Neuronal stem cell (in vitro differentiated cells): ENCODE data around the gene SEMA3A.

Experiments
- DNase-seq: peaks from one replicate; pipeline ENCODE4 v3.0.0-alpha.2; 2013; ENCODE audit warnings: low spot score
- H2AFZ ChIP-seq: one replicate; pipeline ENCODE4 v1.6.1; 2013; ENCODE audit warnings: mild to moderate bottlenecking, low read length, inconsistent platforms
- H2AK5ac ChIP-seq: 2 replicates; pipeline ENCODE4 v1.6.1; 2013; ENCODE audit warnings: low read depth, mild to moderate bottlenecking, inconsistent platforms, low read length, moderate library complexity, mixed read lengths
- H2BK120ac ChIP-seq: 2 replicates; pipeline ENCODE4 v1.6.1; 2013; ENCODE audit warnings: low read depth, mild to moderate bottlenecking, inconsistent platforms, low read length, moderate library complexity, mixed read lengths
- H2BK12ac ChIP-seq: one replicate; pipeline ENCODE4 v1.6.1; 2013; ENCODE audit warnings: low read length, inconsistent platforms
- H2BK15ac ChIP-seq: 2 replicates; pipeline ENCODE4 v1.6.1; 2013; ENCODE audit warnings: mild to moderate bottlenecking, low read length, inconsistent platforms, mixed read lengths
- H2BK5ac ChIP-seq: one replicate; pipeline ENCODE4 v1.6.1; 2013; ENCODE audit warnings: inconsistent platforms, mild to moderate bottlenecking, low read length, moderate library complexity
- H3K14ac ChIP-seq: one replicate; pipeline ENCODE4 v1.6.1; 2013; ENCODE audit warnings: low read length, inconsistent platforms
- H3K18ac ChIP-seq: 2 replicates; pipeline ENCODE4 v1.6.1; 2013; ENCODE audit warnings: low read length, inconsistent platforms
- H3K23ac ChIP-seq: 2 replicates; pipeline ENCODE4 v1.6.1; 2013; ENCODE audit warnings: low read depth, mild to moderate bottlenecking, mixed read lengths, low read length, inconsistent platforms; ENCODE audit not compliant: poor library complexity
- H3K27ac ChIP-seq: replicated peaks from 3 replicates; pipeline ENCODE4 v1.5.1; 2013; ENCODE audit warnings: low read length, inconsistent platforms
- H3K27me3 ChIP-seq, 3 experiments: 2 replicates each; pipeline ENCODE4 v1.6.1; 2013; ENCODE audit warnings: low read length in 3 of 3, mild to moderate bottlenecking in 2 of 3, inconsistent platforms in 1 of 3, low read depth in 1 of 3, mixed read lengths in 1 of 3, moderate library complexity in 1 of 3; ENCODE audit not compliant: control insufficient read depth in 3 of 3, insufficient read depth in 3 of 3
- H3K36me3 ChIP-seq, 2 donors: replicated peaks in 1 of 2; 2 replicates each; pipeline ENCODE4 v1.6.1; 2013; ENCODE audit warnings: low read length in 2 of 2; ENCODE audit not compliant: control insufficient read depth in 2 of 2, insufficient read depth in 2 of 2
- H3K4ac ChIP-seq: 2 replicates; pipeline ENCODE4 v1.6.1; 2013; ENCODE audit warnings: inconsistent platforms, mild to moderate bottlenecking, low read length, moderate library complexity
- H3K4me1 ChIP-seq, 2 donors: 1 replicate in 1 of 2; 2 replicates in 1 of 2; pipeline ENCODE4 v1.6.1; 2013; ENCODE audit warnings: low read length in 2 of 2, low read depth in 1 of 2; ENCODE audit not compliant: control insufficient read depth in 2 of 2, insufficient read depth in 1 of 2
- H3K4me2 ChIP-seq: one replicate; pipeline ENCODE4 v1.6.1; 2013; ENCODE audit warnings: mild to moderate bottlenecking, low read length, inconsistent platforms; ENCODE audit not compliant: insufficient read depth, poor library complexity, severe bottlenecking
- H3K4me3 ChIP-seq, 2 donors: 2 replicates each; pipeline ENCODE4 v1.5.1; 2013; ENCODE audit warnings: low read length in 2 of 2, mild to moderate bottlenecking in 2 of 2, inconsistent platforms in 1 of 2, moderate library complexity in 1 of 2
- H3K79me1 ChIP-seq: one replicate; pipeline ENCODE4 v1.6.1; 2013; ENCODE audit warnings: low read depth, mild to moderate bottlenecking, inconsistent platforms, low read length, moderate library complexity
- H3K9ac ChIP-seq: one replicate; pipeline ENCODE4 v1.6.1; 2013; ENCODE audit warnings: mild to moderate bottlenecking, low read depth, low read length, inconsistent platforms; ENCODE audit not compliant: poor library complexity
- H3K9me3 ChIP-seq, 2 donors: replicated peaks in 1 of 2; 2 replicates each; pipeline versions ENCODE3 to v1.6.1; 2013; ENCODE audit warnings: low read length in 2 of 2, mild to moderate bottlenecking in 2 of 2, inconsistent platforms in 1 of 2, low read depth in 1 of 2, mixed read lengths in 1 of 2, moderate library complexity in 1 of 2; ENCODE audit not compliant: control insufficient read depth in 2 of 2, insufficient read depth in 1 of 2
- H4K8ac ChIP-seq: one replicate; pipeline ENCODE4 v1.6.1; 2013; ENCODE audit warnings: low read depth, mild to moderate bottlenecking, inconsistent platforms, low read length, moderate library complexity
- H4K91ac ChIP-seq: one replicate; pipeline ENCODE4 v1.6.1; 2013; ENCODE audit warnings: low read length, low read depth, mild to moderate bottlenecking, inconsistent platforms; ENCODE audit not compliant: poor library complexity
- WGBS, 2 donors: extraction: QIAGEN DNeasy Blood & Tissue Kit; methylation state at CpG; one replicate each; pipeline ENCODE4 v1.1.7; 2013; ENCODE audit warnings: missing lambda C conversion rate in 2 of 2, mixed read lengths in 1 of 2; ENCODE audit not compliant: insufficient read length in 2 of 2, insufficient replicate concordance in 1 of 2; ENCODE audit errors: extremely low coverage in 2 of 2; 5-methylcytosine and 5-hydroxymethylcytosine counted together

The SEMA3A gene

GRCh38 chr7:84202855-84203254 lies 8.3 kb upstream of the SEMA3A start:
- WGBS, 2 donors = no CpG with 5 or more reads among the region's 1 CpG
- no peak for DNase-seq
- H3K79me1 ChIP-seq = no peaks in the 10 kb centered on the region

GRCh38 chr7:84200859-84201258 lies 6.3 kb upstream of the SEMA3A start:
- no peak for DNase-seq
- no peak overlapping the region for H3K14ac ChIP-seq
- no peak overlapping the region for H2BK15ac ChIP-seq
- H3K4me2 ChIP-seq = no peak overlapping the region
- no peaks in the 10 kb centered on the region for H3K27me3 ChIP-seq
- H3K4ac ChIP-seq = no peak overlapping the region
- peak overlapping the region; percentile 50 for H3K27ac ChIP-seq
- no peak overlapping the region for H2BK12ac ChIP-seq
- H3K4me1 ChIP-seq = peaks cover 2 to 24% of the 10 kb centered on the region in 2 donors
- H3K4me3 ChIP-seq = no peak overlapping the region
- H2AFZ ChIP-seq = peak overlapping the region; percentile 63
- H4K8ac ChIP-seq = no peak overlapping the region
- H2BK120ac ChIP-seq = no peak overlapping the region
- no peak overlapping the region for H3K23ac ChIP-seq
- H4K91ac ChIP-seq = no peak overlapping the region
- no peaks in the 10 kb centered on the region for H3K79me1 ChIP-seq
- H3K9me3 ChIP-seq = no peaks in the 10 kb centered on the region
- no peak overlapping the region for H3K18ac ChIP-seq
- no peaks in the 10 kb centered on the region for H3K36me3 ChIP-seq
- no peak overlapping the region for H2AK5ac ChIP-seq
- H2BK5ac ChIP-seq = no peak overlapping the region
- no peak overlapping the region for H3K9ac ChIP-seq
- no CpG with 5 or more reads among the region's 3 CpGs for WGBS, 2 donors

More at GRCh38 chr7:84202855-84203254, 8.3 kb upstream of the SEMA3A start:
- H3K4me1 ChIP-seq = peaks cover 4 to 34% of the 10 kb centered on the region in 2 donors
- no peak overlapping the region for H3K9ac ChIP-seq
- no peak overlapping the region for H3K14ac ChIP-seq
- H4K8ac ChIP-seq = no peak overlapping the region
- H3K4me3 ChIP-seq = no peak overlapping the region
- no peaks in the 10 kb centered on the region for H3K9me3 ChIP-seq
- no peak overlapping the region for H3K18ac ChIP-seq
- H3K4ac ChIP-seq = no peak overlapping the region
- no peak overlapping the region for H2BK120ac ChIP-seq
- no peak overlapping the region for H3K4me2 ChIP-seq
- H4K91ac ChIP-seq = no peak overlapping the region
- H2AFZ ChIP-seq = no peak overlapping the region
- no peaks in the 10 kb centered on the region for H3K36me3 ChIP-seq
- no peak overlapping the region for H2BK5ac ChIP-seq
- H3K23ac ChIP-seq = no peak overlapping the region
- no peak overlapping the region for H2BK15ac ChIP-seq
- H3K27me3 ChIP-seq = no peaks in the 10 kb centered on the region
- H3K27ac ChIP-seq = no peak overlapping the region
- H2BK12ac ChIP-seq = no peak overlapping the region
- no peak overlapping the region for H2AK5ac ChIP-seq

DNA sequence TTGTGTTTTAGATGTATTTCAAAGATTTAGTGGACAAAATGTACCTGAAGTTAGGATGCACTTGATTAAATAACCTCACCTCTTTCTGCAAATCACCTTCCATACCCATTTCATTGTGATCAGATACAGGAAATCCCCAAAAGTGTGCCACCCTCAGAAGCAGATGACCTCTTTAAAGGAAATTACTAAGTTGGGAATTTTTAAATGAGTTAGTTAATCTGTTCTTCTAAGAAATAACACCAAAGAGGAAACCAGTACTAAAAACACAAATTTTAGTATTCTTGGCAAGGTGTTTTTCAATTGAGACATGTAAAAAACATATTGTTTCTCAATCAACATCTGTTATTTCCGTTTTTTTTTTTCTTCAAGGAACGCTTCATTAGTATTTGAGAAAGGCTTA lies 4.6 kb upstream of the SEMA3A start:
- Histone ChIP-seq H3K23ac (no peak overlapping the region), H3K9me3 (no peaks in the 10 kb centered on the region), H2BK120ac (no peak overlapping the region), H3K36me3 (no peaks in the 10 kb centered on the region), H2BK5ac (no peak overlapping the region), H2BK15ac (no peak overlapping the region), H4K8ac (no peak overlapping the region), H3K79me1 (no peaks in the 10 kb centered on the region), H3K18ac (no peak overlapping the region), H2BK12ac (no peak overlapping the region), H4K91ac (no peak overlapping the region), H3K4ac (no peak overlapping the region), H3K27me3 (no peaks in the 10 kb centered on the region), H2AK5ac (no peak overlapping the region), H3K27ac (no peak overlapping the region), H2AFZ (no peak overlapping the region), H3K4me2 (no peak overlapping the region), H3K9ac (no peak overlapping the region), H3K4me3 (no peak overlapping the region), H3K4me1 (peaks cover 4 to 22% of the 10 kb centered on the region in 2 donors), H3K14ac (no peak overlapping the region)
- no CpG with 5 or more reads among the region's 2 CpGs for WGBS, 2 donors
- no peak for DNase-seq

DNA sequence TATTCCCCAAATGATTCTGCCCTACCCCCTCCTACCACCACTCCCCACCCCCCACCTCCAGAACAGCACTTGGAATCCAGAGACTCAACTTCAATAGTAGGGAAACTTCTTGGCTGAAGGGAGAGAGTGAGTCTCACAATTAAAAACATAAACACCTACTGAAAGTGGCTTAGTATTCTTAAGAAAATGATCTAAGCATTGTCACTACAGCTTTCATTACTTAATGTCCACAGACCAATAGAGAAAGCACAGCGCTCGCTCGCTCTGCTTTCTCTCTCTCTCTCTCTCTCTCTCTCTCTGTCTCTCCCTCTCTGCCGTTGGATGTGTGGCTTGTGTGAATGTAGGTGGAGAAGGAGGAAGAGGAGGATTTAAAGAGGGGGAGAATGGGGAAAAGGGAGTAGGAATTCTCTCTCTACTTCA lies 1.5 kb upstream of the SEMA3A start:
- no peaks in the 10 kb centered on the region for H3K9me3 ChIP-seq
- no peak overlapping the region for H3K23ac ChIP-seq
- no peak overlapping the region for H2BK12ac ChIP-seq
- H3K14ac ChIP-seq = no peak overlapping the region
- DNase-seq = no peak
- H3K79me1 ChIP-seq = no peaks in the 10 kb centered on the region
- no peak overlapping the region for H4K8ac ChIP-seq
- no peak overlapping the region for H3K9ac ChIP-seq
- no peak overlapping the region for H4K91ac ChIP-seq
- no peaks in the 10 kb centered on the region for H3K27me3 ChIP-seq
- H3K27ac ChIP-seq = peak overlapping the region; percentile 89
- no peak overlapping the region for H3K4ac ChIP-seq
- no CpG with 5 or more reads among the region's 4 CpGs for WGBS, 2 donors
- H3K18ac ChIP-seq = no peak overlapping the region
- no peak overlapping the region for H2BK120ac ChIP-seq
- peak overlapping the region in 1 of 2 donors; percentile 57 for H3K4me3 ChIP-seq
- no peak overlapping the region for H2BK15ac ChIP-seq
- H2BK5ac ChIP-seq = no peak overlapping the region
- H2AFZ ChIP-seq = peak overlapping the region; percentile 84
- H3K4me1 ChIP-seq = peaks cover 4 to 18% of the 10 kb centered on the region in 2 donors
- no peaks in the 10 kb centered on the region for H3K36me3 ChIP-seq
- H2AK5ac ChIP-seq = no peak overlapping the region
- no peak overlapping the region for H3K4me2 ChIP-seq
